ENCODE data around the gene CSNK1G2.

Gene CSNK1G2

DNA sequence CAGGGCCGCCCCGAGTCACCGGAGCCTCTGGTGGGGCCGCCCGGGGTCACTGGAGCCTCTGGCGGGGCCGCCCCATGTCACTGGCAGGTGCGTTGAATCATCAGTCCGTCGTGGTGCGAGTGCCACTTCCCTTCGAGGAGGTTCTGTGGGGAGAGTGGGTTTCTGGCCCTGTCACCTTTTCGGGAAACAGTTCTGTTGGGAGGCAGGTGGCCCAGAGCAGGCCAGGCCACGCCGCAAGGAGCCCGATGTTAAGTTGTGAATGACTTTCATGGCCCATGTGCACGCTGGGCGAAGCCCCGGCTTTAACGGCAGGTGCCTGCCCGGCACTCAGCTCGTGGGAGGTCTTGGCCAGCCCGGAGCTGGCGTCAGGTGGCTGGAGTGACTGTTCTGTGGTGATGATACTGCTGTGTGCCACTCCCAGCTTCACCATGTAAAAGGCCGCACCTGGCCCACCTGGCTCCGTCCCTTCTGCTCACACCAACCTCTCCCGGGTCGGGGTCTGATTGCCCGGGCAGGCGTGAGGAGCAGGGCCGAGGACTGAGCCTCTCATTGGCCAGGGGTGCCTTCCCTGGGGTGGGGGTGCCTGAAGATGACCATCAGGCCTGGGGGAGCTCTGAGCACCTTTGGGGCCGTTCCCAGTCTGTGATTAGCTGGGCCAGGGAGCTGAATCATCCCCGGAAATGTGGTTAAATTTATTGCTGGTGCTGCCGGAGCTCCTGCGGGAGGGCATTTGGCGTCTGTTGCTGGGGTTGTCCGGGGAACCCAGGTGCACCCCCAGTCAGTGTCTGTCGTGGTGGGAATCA is 29.2 kb downstream of the CSNK1G2 start:
- Histone ChIP-seq H3K4me3 (ENCODE audit: low read depth, low read length) (no peak overlapping the region), H3K27ac (no peak overlapping the region), H3K9me3 (ENCODE audit: control insufficient read depth, low read length) (no peaks in the 10 kb centered on the region), H3K4me1 (no peaks in the 10 kb centered on the region), H3K9ac (no peak overlapping the region), H3K36me3 (ENCODE audit: control insufficient read depth, insufficient read depth, low read length) (no peaks in the 10 kb centered on the region), H3K4me2 (ENCODE audit: low read length) (no peak overlapping the region), H3K79me2 (peaks cover 25% of the 10 kb centered on the region), H3K27me3 (ENCODE audit: control insufficient read depth, insufficient read depth, low read length) (no peaks in the 10 kb centered on the region), H2AFZ (no peak overlapping the region)
- TF ChIP-seq, protein P1, sequence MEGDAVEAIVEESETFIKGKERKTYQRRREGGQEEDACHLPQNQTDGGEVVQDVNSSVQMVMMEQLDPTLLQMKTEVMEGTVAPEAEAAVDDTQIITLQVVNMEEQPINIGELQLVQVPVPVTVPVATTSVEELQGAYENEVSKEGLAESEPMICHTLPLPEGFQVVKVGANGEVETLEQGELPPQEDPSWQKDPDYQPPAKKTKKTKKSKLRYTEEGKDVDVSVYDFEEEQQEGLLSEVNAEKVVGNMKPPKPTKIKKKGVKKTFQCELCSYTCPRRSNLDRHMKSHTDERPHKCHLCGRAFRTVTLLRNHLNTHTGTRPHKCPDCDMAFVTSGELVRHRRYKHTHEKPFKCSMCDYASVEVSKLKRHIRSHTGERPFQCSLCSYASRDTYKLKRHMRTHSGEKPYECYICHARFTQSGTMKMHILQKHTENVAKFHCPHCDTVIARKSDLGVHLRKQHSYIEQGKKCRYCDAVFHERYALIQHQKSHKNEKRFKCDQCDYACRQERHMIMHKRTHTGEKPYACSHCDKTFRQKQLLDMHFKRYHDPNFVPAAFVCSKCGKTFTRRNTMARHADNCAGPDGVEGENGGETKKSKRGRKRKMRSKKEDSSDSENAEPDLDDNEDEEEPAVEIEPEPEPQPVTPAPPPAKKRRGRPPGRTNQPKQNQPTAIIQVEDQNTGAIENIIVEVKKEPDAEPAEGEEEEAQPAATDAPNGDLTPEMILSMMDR (IDR thresholded peaks at IDR 0.05) = no peak

DNA sequence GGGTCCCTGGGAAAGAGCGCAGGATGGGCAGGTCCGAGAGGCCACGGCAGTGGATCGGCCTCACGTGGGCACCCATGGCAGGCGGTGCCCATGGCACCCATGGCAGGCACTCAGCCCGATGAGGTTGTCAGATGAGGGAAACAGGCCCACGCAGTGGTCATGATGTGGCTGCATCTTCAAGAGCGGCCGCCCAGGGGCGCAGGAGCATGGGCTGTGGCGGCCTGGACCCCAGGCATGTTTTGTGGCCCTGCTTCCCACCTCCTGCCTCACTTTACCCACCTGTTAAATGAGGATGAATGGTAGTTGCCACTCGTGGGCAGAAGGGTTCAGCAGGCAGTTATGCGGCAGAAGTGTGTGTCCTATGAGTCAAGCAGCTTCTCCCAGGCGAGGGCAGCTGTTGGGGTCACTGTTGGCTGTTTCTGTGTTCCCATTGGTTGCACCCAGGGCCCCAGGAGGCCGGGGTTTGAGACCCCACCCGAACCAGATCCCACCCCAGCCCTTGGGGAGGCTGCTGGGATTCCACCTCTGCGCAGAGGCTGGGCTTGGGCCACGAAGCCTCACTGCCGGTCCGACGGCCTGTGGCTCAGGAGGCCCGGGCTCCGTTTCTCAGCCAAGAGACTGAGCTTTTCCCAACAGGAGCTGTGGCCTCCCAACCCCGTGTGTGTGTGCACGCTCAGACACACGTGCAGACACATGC is 30.0 kb downstream of the CSNK1G2 start:
- Histone ChIP-seq H3K9me3 (ENCODE audit: control insufficient read depth, low read length) (no peaks in the 10 kb centered on the region), H3K27ac (no peak overlapping the region)
- TF ChIP-seq, protein P1 (IDR thresholded peaks at IDR 0.05) = no peak

DNA sequence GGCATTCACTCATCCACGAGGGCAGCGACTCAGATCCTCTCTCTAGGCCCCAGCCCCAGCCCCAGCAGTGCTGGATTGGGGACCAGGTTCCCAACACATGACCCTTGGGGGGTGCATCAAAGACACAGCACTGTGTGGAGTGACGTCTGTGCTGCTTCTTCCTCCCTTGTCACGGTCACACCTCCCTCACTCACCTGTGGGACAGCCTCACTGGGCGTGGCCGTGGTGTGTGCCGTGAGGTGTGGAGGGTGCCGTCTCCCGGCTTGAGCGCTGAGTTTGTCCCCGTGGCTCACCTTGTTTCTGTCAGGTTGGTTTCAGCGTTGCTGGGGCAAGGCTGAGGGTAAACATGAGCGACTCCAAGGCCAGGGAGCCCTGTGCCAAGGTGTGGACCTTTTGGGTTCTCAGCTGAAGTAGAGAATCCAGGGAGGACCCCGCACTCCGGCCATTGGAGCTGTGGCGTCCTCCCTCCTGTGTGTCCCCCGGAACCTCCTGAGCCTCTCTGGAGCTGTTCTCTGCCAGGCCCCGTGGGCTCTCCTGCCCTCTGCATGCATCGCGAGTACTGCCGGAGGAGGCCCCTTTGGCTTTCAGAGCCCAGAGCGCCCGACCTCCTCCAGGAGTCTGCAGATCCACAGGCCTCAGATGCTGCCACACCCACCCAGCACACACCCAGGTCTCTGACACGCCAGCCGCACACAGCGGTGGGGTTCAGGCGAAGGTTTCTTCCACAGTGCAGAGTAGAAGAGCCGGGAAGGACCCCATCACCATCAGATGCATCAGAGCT is 33.6 kb downstream of the CSNK1G2 start:
- TF ChIP-seq, protein P1 (IDR thresholded peaks at IDR 0.05) = no peak
- Histone ChIP-seq H3K4me1 (no peaks in the 10 kb centered on the region), H3K9ac (no peak overlapping the region), H2AFZ (no peak overlapping the region), H3K27me3 (ENCODE audit: control insufficient read depth, insufficient read depth, low read length) (no peaks in the 10 kb centered on the region), H3K27ac (no peak overlapping the region), H3K79me2 (peaks cover 15% of the 10 kb centered on the region), H3K4me2 (ENCODE audit: low read length) (no peak overlapping the region), H3K9me3 (ENCODE audit: control insufficient read depth, low read length) (no peaks in the 10 kb centered on the region), H3K36me3 (ENCODE audit: control insufficient read depth, insufficient read depth, low read length) (no peaks in the 10 kb centered on the region), H3K4me3 (ENCODE audit: low read depth, low read length) (no peak overlapping the region)

More for the DNA sequence above, 30.0 kb downstream of the CSNK1G2 start:
- H3K36me3 ChIP-seq (ENCODE audit: control insufficient read depth, insufficient read depth, low read length) = no peaks in the 10 kb centered on the region
- peaks cover 18% of the 10 kb centered on the region for H3K79me2 ChIP-seq
- H2AFZ ChIP-seq = no peak overlapping the region
- H3K9ac ChIP-seq = no peak overlapping the region
- no peaks in the 10 kb centered on the region for H3K4me1 ChIP-seq
- no peak overlapping the region for H3K4me3 ChIP-seq (ENCODE audit: low read depth, low read length)
- H3K27me3 ChIP-seq (ENCODE audit: control insufficient read depth, insufficient read depth, low read length) = no peaks in the 10 kb centered on the region
- no peak overlapping the region for H3K4me2 ChIP-seq (ENCODE audit: low read length)

DNA sequence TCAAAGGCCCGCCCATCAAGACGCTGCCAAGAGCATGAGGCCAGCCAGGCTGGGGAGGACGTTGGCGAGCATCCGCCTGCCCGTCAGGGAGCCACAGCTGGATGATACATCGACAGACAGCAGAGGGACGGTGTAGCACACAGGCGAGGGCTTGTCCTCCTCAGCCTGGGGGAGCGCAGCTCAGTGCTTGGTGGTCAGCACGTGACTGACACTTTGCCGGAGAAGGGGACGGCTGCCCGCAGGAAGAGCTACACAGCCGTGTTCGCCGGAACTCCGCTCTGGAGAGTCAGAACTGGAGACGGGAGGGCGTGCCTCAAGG is 34.1 kb downstream of the CSNK1G2 start:
- Histone ChIP-seq H3K9ac (no peak overlapping the region), H3K9me3 (ENCODE audit: control insufficient read depth, low read length) (no peaks in the 10 kb centered on the region), H3K27me3 (ENCODE audit: control insufficient read depth, insufficient read depth, low read length) (no peaks in the 10 kb centered on the region), H3K36me3 (ENCODE audit: control insufficient read depth, insufficient read depth, low read length) (no peaks in the 10 kb centered on the region), H3K4me1 (no peaks in the 10 kb centered on the region), H3K4me3 (ENCODE audit: low read depth, low read length) (no peak overlapping the region), H3K4me2 (ENCODE audit: low read length) (no peak overlapping the region), H3K79me2 (peaks cover 15% of the 10 kb centered on the region), H3K27ac (no peak overlapping the region), H2AFZ (no peak overlapping the region)
- TF ChIP-seq, protein P1 (IDR thresholded peaks at IDR 0.05) = no peak

All from parathyroid adenoma (tissue), 2 donors.